RWPE2 (cell line): ENCODE data around the gene RBMS1.
A peak's percentile ranks its signal among the peaks of the same experiment; 100 is the strongest.

Experiments used
- ATAC-seq: fragments of 200-7000 bp; cut with Tn5 transposase; 3 replicates; pipeline ENCODE4 v1.9.1; 2021; ENCODE audit warnings: low read depth
- DNase-seq: peaks from one replicate; pipeline ENCODE4 v3.0.0-alpha.2; 2020; ENCODE audit warnings: low spot score
- H3K27ac ChIP-seq: fragments of 450-650 bp; 2 replicates; pipeline ENCODE4 v1.5.1; 2017; ENCODE audit warnings: mild to moderate bottlenecking; ENCODE audit not compliant: poor library complexity, severe bottlenecking
- H3K27me3 ChIP-seq: fragments of 250-450 bp; sonication (Bioruptor Pico); 2 replicates; pipeline ENCODE4 v1.5.1; 2021; ENCODE audit warnings: mild to moderate bottlenecking, moderate library complexity; ENCODE audit not compliant: insufficient read depth, poor library complexity, severe bottlenecking
- H3K36me3 ChIP-seq: fragments of 250-450 bp; sonication (Bioruptor Pico); 2 replicates; pipeline ENCODE4 v1.5.1; 2020; ENCODE audit warnings: low read depth, mild to moderate bottlenecking, moderate library complexity
- H3K4me1 ChIP-seq: fragments of 250-450 bp; sonication (Bioruptor Pico); 2 replicates; pipeline ENCODE4 v1.5.1; 2021; ENCODE audit warnings: mild to moderate bottlenecking, moderate library complexity; ENCODE audit not compliant: insufficient read depth, poor library complexity, severe bottlenecking
- H3K4me3 ChIP-seq: fragments of 250-450 bp; sonication (Bioruptor Pico); 2 replicates; pipeline ENCODE4 v1.5.1; 2021; ENCODE audit warnings: mild to moderate bottlenecking, moderate library complexity; ENCODE audit not compliant: severe bottlenecking
- H3K9me3 ChIP-seq: fragments of 250-450 bp; sonication (Bioruptor Pico); 2 replicates; pipeline ENCODE4 v1.5.1; 2021; ENCODE audit warnings: mild to moderate bottlenecking, moderate library complexity; ENCODE audit not compliant: severe bottlenecking
- CTCF ChIP-seq: fragments of 450-650 bp; IDR thresholded peaks from one replicate; pipeline ENCODE4 v1.5.1; 2017; ENCODE audit warnings: mild to moderate bottlenecking, moderate library complexity; ENCODE audit not compliant: poor library complexity, severe bottlenecking

The RBMS1 gene

GRCh38 chr2:160317181-160318099 lies 176.2 kb downstream of the RBMS1 start:
- peaks cover 34% of the 10 kb centered on the region for H3K36me3 ChIP-seq
- H3K4me3 ChIP-seq, result no peak overlapping the region
- no peaks in the 10 kb centered on the region for H3K9me3 ChIP-seq
- no peaks in the 10 kb centered on the region for H3K27me3 ChIP-seq
- no peak for ATAC-seq
- no peak overlapping the region for H3K27ac ChIP-seq
- no peak for TF ChIP-seq CTCF
- no peak for DNase-seq
- peaks cover 14% of the 10 kb centered on the region for H3K4me1 ChIP-seq

- DNase-seq (no peak), ATAC-seq (peak; percentile 17; the same call in 1 of the 3 replicates)
Observed at GRCh38 chr2:160315337-160315736, 178.3 kb downstream of the RBMS1 start.

GRCh38 chr2:160310118-160310828 lies 183.3 kb downstream of the RBMS1 start:
- Histone ChIP-seq H3K27me3 (no peaks in the 10 kb centered on the region), H3K27ac (peak overlapping the region; percentile 92), H3K4me1 (peaks cover 26% of the 10 kb centered on the region), H3K36me3 (peaks cover 50% of the 10 kb centered on the region), H3K4me3 (no peak overlapping the region), H3K9me3 (no peaks in the 10 kb centered on the region)
- no peak for TF ChIP-seq CTCF
- DNase-seq (no peak), ATAC-seq (no peak)

More at GRCh38 chr2:160315337-160315736, 178.3 kb downstream of the RBMS1 start:
- Histone ChIP-seq H3K4me1 (peaks cover 5% of the 10 kb centered on the region), H3K27ac (no peak overlapping the region), H3K27me3 (no peaks in the 10 kb centered on the region), H3K36me3 (peaks cover 49% of the 10 kb centered on the region), H3K9me3 (no peaks in the 10 kb centered on the region), H3K4me3 (no peak overlapping the region)
- TF ChIP-seq CTCF, result no peak

GRCh38 chr2:160309585-160309984 lies 184.0 kb downstream of the RBMS1 start:
- ATAC-seq, result peak; percentile 7; the same call in 1 of the 3 replicates
- H3K27ac ChIP-seq, result peak overlapping the region; percentile 92
- peaks cover 27% of the 10 kb centered on the region for H3K4me1 ChIP-seq

More at GRCh38 chr2:160309585-160309984, 184.0 kb downstream of the RBMS1 start:
- Histone ChIP-seq H3K4me3 (no peak overlapping the region), H3K9me3 (no peaks in the 10 kb centered on the region), H3K36me3 (peaks cover 54% of the 10 kb centered on the region), H3K27me3 (no peaks in the 10 kb centered on the region)
- no peak for TF ChIP-seq CTCF
- DNase-seq, result no peak
